DMS53 treated with DMSO at 0.1 percent for 48 hours (cell line): ENCODE data around the gene PTGES3.
A peak's percentile ranks its signal among the peaks of the same experiment; 100 is the strongest.
"Not testable (repeated sequence)": the region's sequence is repeated elsewhere in the genome, so short reads cannot be mapped to it uniquely, and the experiment has no call there.

ENCODE experiments used
- DNase-seq: peaks from one replicate; lab custom pipeline; 2025; ENCODE audit not compliant: unreplicated experiment; lab: John Stamatoyannopoulos, UW

Gene PTGES3

DNA sequence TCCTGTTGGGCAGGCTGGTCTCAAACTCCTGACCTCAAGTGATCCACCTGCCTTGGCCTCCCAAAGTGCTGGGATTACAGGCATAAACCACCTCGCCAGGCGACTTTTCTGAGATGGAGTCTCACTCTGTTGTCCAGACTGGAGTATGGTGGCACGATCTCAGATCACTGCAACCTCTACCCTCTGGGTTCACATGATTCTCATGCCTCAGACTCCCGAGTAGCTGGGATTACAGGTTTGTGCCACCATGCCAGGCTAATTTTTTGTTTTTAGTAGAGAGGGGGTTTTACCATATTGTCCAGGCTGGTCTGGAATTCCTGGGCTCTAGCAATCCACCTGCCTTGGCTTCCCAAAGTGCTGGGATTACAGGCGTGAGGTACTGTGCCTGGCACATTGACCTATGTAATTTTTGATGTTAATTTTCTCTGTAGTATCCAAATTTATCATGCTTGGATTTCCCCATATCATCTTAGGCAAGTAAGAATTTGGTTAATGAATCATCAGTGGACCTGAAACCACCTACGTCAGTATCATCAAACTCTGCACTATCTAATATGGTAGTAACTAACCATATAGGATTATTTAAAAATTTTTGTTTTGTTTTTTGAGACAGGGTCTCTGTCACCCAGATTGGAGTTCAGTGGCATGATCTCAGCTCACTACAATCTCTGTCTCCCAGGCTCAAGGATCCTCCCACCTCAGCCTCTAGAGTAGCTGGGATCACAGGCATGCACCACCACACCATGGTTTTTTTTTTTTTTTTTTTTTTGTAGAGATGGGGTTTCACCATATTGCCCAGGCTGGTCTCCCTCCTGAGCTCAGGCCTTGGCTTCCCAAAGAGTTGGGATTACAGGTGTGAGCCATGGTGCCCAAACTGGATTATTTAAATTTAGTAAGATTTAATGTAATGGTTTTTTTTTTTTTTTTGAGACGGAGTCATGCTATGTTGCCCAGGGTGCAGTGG, 30.4 kb downstream of the PTGES3 start:
- no peak for DNase-seq

DNA sequence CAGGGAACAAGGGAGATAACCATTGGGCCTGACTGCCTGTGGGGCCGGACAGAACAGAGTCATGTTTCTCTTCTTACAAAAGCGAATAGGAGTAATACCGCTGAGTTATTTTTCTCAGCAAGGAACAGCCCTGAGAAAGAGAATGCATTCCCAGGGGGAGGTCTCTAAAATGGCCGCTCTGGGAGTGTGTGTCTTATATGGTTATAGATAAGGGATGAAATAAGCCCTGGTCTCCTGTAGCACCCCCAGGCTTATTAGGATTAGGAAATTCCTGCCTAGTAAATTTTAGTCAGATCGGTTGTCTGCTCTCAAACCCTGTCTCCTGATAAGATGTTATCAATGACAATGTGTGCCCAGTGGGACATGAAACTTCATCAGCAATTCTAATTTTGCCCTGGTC, 34.3 kb downstream of the PTGES3 start:
- not testable (repeated sequence) for DNase-seq

DNA sequence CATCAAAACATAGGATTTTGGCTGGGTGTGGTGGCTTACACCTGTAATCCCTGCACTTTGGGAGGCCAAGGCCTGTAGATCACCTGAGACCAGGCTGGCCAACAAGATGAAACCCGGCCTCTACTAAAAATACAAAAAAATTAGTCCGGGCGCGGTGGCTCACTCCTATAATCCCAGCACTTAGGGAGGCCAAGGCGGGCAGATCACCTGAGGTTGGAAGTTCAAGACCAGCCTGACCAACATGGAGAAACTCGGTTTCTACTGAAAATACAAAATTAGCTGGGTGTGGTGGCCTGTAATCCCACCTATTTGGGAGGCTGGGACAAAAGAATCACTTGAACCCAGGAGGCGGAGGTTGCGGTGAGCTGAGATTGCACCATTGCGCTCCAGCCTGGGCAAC, 40.1 kb downstream of the PTGES3 start:
- DNase-seq, result not testable (repeated sequence)

DNA sequence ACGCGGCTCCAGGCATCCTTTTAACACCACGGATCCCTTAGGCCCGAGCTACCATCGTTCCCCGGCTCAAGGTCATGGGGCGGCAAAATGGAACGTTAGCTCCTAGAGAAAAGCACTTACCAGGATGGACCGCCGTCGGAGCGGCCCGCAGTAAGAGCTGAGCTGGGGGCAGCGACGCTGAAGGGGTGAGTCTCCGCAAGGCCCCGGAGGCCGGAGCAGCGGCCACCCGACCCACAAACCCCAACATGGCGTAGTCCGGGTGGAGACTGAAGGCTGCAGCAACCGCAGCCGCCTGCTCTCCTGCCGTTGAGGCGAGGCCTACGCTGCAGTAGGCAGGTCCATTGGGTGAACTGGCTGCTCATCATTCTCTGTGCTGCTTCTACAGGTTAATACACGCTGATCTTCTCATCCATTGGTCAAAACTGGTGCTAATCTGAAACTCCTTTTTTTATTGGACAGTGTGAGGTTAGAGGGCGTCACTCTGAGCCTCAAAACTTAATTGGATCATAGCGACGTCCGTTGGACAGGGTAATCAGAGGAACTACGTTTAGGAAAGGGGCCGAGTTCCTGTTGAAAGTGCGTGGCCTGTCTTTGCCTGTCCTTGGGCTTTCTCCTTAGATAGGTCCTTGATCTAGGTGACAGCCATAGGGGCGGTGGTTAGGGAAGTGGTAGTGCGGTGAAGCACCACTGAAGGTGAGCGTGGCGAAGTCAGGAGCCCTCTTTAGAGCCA, 42.2 kb downstream of the PTGES3 start, which contains the start of gene ATP5F1B:
TSS of gene ATP5F1B (minus strand) at position 268 of the 730 bp plus-strand sequence. CDS start at position 247, 21 bp downstream.
- DNase-seq, result peak; percentile 99

DNA sequence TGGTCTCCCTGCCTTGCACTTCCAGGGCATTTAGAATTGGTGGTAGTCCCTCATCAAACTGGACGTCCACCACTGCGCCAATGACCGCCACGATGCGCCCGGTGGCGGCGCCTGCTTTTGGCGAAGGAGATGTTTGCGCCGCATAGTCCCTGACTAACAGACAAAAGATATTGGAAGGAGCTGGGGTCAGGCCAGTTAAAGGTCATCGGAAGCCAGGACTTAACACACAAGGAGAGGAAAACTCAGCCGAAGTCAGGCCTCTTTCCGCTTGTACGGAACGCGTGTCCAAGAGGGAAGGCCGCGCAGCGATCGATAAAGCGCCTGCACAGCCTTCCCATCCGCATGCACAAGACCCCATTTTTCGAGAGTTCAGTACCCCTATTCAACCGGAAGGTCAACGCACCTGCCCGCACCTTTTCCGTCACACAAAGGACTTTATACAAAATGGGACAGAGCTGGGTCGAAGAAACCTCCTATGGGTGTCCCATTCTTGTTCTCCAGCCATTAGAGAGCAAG, 42.8 kb downstream of the PTGES3 start:
- no peak for DNase-seq

DNA sequence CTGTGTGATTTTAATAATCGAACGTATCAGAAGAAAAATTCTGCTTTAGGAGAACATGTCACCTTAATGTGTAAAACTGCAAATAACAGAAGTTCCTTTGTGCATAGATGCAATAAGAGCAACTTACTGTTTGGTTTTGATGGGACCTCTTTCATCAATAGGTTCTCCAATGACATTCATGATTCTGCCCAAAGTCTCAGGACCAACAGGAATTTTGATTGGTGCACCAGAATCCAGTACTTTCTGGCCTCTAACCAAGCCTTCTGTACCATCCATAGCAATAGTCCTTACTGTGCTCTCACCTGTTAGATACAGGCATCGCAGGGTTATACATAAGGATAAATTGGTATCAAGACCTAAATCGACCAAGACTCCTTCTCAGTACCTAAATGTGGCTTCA, 43.4 kb downstream of the PTGES3 start:
- no peak for DNase-seq

DNA sequence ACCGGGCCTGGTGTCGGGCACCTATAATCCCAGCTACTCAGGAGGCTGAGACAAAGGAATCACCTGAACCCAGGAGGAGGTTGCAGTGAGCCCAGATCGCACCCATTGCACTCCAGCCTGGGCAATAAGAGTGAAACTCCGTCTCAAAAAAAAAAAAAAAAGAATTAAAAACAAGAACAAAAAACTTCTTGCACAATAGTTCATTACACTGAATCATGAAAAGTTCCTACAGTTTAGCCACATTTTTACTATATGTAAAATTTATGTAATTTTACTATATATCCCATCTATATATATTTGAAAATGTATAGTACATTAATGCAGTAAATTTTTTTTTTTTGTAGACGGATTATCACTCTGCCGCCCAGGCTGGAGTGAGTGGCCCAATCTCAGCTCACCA, 46.9 kb downstream of the PTGES3 start:
- DNase-seq, result no peak

DNA sequence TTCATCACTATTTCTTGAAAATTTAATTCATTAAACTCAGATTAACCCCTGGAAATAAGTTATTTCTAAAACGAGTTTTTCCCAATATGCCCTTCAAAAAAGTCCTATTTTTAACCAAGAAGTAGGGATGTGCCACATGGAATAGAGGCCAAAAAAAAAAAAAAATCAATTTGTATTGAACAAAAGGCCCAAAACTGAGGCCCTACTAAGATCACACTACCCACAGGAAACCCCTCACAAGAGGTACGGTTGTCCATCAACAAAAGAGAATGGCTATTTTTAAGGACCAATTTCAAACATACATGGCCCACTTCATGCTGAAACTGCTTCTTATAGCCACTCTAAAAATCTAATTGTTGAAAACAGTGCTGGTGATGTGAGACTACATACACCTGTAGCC, 50.5 kb downstream of the PTGES3 start:
- DNase-seq, result no peak

DNA sequence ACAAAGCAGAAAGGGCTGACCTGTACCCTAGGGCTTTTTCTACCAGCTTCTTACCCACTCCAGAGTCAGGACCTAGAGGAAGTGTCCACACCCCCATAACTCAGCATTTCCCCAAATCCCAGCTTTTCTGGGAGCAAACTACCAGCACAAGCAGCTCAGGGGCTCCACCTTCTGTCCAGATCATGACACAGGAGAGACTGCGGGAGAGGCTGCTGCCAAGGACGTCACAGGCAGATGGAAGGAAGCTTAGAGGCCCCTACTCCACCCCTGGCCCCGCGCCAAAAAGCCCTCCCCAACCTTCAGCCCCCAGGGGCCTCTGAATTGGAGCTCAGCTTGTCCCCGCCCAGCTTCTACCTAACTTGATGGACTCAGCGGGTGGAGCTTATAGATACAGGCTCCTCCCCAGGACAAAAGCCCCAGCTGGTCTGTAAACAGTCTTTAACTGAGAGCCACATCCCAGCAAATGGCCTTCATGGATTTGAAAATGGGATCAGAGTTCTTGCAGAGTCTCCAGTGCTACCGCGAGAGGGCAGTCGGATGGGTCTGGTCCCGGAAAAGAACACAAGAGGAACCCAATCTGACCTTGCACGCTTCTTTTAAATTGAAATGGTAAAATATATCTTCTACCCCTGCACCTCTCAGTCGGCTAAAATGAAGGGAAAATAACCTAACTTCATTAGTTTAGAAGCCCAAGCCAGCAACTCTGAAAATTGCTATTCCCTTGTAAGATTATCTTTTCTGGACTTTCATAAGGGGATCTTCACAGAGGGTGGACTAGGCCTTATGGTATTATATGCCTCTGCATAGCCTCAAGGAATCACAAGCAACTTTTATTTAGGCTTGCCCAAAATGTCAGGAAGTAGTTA, 51.2 kb downstream of the PTGES3 start:
- peak; percentile 99 for DNase-seq

DNA sequence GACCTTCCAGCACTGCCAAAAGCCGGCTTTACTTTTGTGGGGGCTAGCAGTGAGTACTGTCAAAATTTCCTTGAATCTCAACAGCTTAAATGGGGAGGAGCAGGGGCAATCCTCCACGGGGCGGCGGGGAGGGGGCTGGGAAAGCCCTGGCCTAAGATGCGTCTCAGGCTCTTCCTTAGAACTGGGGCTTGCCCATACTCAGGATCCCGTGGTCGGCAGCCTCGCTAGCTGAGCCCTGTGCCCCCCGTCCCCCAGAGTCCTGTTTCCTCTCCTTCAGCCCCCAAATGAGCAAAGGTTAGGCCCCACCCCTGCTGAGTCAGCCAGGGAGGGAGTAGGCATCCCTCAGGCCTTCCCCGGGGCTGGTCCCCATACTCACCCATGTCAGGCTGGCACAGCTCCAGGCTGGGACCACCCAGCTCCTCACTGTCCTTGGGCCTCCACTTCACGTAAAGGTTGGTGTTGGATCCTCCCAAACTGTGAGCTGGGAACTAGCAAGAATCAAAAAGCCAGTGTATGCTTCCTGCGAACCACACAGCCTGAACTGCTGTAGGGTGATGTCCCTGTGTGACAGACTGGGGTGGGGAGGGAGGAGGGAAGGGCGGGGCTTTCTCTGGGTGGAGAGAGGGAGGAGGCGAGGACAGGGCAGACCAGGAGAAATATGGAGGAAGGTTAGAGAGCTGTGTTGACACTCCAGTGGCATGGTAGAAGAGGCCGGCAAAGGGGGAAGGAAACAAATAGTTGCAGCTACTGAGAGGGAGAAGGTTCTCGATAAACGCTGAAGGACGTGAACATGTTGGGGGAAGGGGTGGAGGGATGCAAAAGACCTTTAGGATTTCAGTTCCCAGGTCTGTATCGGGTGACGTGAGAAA, 52.0 kb downstream of the PTGES3 start:
- DNase-seq, result peak; percentile 83

DNA sequence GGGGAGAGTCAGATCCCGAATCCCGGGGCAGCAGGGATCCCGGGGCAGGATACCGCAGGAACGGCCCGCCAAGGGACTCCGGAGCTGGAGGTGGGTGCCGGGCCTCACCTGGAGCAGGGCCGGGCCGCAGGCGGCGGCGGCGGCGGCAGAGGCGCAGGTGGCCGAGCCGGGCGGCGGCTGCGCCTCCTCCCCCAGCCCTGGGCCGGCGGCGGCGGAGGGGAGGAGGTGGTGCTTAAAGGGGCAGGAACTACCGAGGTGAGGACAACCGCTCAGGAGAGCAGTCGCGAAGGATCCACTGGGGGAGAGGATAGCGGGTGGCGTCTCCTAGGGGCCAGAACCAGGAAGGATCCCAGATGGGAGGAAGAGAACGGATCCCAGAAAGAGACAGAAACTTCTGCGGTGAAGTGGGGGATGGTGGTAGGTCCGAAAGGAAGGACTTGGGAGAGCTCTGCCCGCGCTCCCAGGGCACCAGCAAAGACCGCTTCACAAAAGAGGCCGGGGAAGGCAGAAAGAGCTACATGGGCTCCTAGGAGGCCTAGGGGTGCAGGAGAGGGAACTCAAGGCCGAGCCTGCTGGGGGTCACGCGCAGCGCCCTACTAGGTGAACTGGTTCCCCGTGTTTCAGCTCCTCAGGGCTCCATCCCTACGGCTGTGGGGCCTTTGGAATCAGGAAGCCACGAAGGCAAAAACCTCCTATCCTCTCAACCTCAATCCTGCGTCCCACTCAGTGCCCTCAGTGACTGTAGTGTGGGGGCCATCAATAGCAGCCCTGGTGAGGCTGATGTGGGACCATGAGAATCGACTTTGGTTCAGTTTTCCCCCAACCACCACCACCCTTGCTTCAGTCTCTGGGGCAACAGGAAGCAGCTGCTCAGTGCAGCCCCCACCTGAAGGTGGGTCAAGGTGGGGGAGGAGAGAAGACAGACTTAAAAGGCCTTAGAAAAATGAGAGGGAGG, 53.0 kb downstream of the PTGES3 start:
- DNase-seq, result peak; percentile 85

DNA sequence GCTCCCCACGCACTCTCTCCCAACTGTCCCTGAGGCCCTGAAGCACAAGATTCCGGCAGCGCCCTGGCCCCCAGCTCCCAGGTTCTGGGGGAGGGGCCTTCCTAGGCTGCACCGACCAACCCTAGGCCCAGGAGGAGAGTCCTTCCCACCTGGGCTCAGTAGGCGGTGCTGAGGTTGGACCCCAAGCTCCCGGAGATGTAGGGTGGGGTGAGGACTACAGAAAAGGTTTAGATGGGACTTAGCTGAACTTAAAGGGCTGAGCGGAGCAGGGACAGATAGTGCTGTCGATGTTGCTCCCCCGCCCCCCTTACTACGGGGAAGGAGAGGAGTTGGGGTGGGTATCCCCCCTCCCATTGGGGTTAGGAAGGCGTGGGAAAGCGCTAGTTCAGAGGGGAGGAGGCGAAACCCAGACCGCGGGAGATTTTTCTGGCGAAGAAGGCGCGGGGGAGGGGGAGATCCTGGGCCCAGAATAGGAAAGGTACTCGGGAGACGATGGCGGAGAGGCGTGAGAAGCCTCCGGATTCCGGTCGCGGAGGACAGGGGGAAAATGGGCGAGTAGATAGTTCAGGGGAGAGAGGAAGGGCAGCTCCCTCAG, 53.7 kb downstream of the PTGES3 start:
- DNase-seq, result no peak

DNA sequence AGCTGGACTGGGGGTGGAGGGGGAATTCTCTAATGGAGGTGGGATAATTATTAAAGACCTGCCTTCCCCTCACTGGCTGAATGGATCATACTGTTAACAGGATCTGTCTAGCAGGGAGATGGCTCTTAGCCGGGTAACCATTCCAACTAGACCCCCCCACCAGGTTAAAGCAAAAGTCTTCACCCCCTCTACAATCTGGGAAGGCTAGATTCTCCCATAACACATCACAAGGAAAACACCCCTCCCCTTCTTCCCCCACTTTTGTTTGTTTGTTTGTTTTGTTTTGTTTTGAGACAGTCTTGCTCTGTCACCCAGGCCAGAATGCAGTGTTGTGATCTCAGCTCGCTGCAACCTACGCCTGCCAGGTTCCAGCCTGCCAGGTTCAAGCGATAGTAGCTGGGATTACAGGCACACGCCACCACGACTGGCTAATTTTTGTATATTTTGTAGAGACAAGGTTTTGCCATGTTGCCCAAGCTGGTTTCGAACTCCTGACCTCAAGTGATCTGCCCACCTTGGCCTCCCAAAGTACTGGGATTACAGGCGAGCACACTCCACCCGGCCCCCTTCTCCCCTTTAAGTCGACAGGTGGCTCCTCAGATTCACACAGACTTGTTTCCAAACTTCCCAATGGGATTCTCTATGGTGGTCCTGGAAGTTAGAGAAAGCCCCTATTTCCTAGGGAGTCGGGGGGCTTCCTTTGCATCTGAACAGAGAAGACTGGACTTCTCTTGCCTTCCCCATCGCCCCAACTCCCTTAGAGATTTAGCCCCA, 54.4 kb downstream of the PTGES3 start:
- DNase-seq, result no peak

DNA sequence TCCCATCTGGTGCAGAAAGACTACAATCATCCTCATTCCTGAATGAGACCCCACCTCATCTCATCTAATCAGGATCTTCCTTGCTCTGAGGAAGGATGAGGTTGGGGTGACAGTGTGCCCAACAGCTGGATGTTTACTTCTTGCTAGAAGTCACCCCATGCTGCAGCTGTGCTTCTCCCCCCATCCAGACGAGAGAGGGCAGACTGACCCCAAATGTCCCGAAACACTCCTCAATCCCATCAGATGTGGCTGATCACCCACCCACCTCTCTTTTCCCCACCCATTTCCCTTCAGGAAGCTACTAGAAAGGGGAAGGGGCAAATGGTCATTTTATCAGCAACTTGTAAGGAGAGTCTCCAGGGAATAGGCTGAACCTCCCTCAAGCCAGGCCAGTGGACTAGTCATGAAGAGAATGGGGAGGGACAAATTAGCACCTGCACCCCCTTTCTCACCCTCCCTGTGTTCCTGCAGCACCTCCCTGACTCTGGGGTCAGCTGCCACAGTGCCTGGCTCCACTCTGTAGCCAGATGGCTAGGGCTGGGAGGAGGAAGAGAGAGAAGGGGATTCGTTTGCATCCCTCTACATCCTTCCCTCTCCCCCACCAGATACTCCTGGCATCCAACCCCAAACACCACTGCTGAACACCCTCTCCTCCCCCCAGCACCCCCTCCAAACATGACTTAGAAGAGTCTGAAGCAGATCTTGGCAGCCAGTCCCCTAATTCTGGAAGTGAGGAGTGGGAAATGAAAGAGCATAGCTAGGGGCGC, 55.2 kb downstream of the PTGES3 start:
- no peak for DNase-seq

DNA sequence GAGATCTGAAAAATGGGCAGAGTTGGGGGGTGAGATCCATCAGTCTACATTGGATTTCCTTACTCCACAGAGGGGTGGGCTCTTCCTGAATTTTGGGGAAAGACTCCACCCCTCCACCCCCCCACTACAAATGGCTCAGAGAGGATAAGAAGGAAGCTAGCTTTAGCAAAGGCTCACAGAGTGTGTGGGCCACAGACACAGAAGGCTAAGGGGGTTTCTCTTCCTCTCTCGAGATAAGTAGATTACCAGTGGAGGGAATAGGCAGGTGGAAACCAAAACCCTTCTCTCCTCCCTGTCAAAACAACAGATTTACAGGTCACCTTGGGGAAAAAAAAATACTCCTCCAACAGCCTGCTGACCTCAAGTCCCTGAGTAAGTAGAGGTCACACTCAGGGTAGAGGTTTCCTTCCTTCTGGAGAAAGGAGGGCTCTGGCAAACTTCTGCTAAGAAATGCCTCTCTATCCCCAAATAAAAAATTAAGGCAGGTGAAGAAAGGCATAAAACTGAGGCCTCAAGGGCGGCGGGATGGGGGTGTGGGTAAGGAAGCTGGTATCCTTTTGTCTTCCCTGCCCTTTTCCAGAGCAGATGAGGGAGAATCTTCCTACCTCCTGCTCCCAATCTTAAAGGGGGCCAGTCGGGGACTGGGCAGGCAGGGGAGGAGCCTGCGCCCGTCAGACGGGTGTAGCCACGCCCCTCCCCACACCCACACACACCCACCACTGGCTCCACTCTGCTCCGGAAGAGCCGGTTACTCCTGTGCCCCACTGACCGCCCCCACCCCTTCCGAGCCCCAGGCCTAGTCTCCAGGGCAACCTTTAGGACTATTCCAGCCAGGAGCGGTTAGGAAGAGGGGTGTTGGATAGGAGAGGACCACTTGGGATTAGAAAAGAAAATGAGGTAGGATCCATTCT, 56.0 kb downstream of the PTGES3 start:
- DNase-seq, result no peak

DNA sequence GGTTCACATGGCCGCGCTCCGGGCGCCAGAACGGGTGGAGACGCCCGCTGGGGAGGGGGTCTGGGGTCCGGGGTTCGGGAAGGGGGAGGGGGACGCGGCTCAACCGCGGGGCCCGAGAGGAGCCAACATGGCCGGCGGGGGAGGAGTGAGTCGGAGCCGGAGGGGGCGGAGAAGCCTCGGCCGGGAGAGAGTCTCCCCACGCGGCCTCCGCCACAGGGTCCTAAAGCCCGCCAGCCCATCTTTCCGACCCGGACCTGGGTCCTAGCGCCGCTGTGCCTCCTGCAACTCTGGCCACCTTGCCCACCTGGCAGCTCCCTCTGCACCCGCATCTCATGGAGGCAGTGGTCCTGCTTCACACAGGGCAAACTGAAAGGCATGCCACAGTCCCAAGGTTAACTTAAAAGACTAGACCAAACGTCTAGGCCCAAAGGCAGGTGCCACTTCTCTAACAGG, 57.9 kb downstream of the PTGES3 start, which contains the start of gene BAZ2A:
TSS of gene BAZ2A (minus strand) at position 147 of the 453 bp plus-strand sequence. CDS start 12,796 bp downstream, outside the sequence.
- peak; percentile 69 for DNase-seq
